Uterus (tissue), 2 donors: Measurements from ENCODE around the gene DNAH6.

Experiments used
- CTCF ChIP-seq, 4 experiments: fragments of 200-600 bp in 2 of 4; fragments of 450-650 bp in 2 of 4; sonication (generic) in 2 of 4; IDR thresholded peaks; one replicate each; pipeline ENCODE4 v1.5.1; 2016 to 2019; ENCODE audit warnings: antibody characterized with exemption in 4 of 4, mild to moderate bottlenecking in 2 of 4, moderate library complexity in 1 of 4
- POLR2A ChIP-seq, 2 donors: fragments of 450-650 bp; IDR thresholded peaks; one replicate each; pipeline ENCODE4 v1.6.1; 2016; ENCODE audit warnings: antibody characterized with exemption in 2 of 2, mild to moderate bottlenecking in 1 of 2, moderate library complexity in 1 of 2

DNA sequence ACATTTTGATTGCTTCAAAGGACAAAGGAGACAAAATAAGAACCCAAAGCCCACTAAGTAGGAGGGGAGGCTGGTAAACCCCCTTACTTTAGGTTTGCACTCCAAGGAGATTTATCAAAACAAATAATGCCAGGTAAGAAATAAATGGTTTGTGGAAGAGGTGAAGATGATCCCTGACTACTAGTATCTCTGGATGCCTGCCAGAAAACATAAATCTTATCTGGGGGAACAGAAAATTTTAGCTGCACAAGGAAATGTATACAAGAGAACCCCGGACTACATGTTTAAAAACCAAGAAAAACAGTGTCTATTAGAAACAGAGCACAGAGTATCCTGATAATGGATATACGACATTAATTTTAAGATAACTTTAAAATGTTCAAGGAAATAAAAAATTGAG, 250.5 kb downstream of the DNAH6 start:
- TF ChIP-seq CTCF (IDR thresholded peaks at IDR 0.05) (no peak), POLR2A (IDR thresholded peaks at IDR 0.05) (no peak)
